Activated CD4-positive, CD25-positive, alpha-beta regulatory T cell (primary cell): Measurements from ENCODE around the gene ANKHD1.
"Not testable (repeated sequence)": the region's sequence is repeated elsewhere in the genome, so short reads cannot be mapped to it uniquely, and the experiment has no call there.

Experiments
- DNase-seq, 4 experiments: peaks; one replicate each; lab custom pipeline; 2025; lab: John Stamatoyannopoulos, UW

The ANKHD1 gene

GRCh38 chr5:140565024-140565779 is 163.6 kb downstream of the ANKHD1 start:
- no peak for DNase-seq

DNA sequence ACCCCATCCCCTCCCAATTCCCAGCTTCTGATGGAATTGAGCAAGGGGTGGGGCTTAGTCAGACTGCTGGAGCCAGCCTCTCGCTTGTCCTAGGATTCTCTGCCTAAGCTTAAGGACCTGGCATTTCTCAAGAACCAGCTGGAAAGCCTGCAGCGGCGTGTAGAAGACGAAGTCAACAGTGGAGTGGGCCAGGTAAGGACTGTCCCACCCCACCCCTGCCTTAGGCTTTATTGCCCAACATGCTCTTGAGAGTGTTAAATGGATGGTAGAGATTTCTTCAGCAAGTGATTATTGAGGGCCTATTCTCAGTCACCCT is 164.1 kb downstream of the ANKHD1 start:
- DNase-seq: no peak

DNA sequence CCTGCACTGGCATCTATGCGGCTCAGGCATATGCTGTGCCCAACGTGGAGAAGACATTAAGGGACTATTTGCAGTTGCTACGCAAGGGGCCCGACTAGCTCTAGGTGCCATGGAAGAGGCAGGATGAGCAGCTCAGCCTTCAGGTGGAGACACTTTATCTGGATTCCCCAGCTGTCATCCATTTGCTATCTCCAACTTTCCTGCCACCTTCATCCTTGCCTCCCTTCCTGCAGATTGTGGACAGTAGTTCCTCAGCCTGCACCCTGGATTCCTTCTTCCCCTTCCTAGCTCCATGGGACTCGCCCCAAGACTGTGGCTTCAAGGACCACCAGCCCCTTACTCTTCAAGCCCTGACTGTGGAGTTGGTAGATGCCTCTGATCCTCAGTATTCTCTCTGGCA is 165.0 kb downstream of the ANKHD1 start:
- no peak for DNase-seq

DNA sequence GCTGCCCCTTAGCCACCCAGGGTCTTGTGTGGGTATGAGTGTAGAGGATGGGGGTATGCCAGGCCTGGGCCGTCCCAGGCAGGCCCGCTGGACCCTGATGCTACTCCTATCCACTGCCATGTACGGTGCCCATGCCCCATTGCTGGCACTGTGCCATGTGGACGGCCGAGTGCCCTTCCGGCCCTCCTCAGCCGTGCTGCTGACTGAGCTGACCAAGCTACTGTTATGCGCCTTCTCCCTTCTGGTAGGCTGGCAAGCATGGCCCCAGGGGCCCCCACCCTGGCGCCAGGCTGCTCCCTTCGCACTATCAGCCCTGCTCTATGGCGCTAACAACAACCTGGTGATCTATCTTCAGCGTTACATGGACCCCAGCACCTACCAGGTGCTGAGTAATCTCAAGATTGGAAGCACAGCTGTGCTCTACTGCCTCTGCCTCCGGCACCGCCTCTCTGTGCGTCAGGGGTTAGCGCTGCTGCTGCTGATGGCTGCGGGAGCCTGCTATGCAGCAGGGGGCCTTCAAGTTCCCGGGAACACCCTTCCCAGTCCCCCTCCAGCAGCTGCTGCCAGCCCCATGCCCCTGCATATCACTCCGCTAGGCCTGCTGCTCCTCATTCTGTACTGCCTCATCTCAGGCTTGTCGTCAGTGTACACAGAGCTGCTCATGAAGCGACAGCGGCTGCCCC is 165.6 kb downstream of the ANKHD1 start:
- DNase-seq: no peak

- no peak for DNase-seq
Measured at GRCh38 chr5:140567871-140568270, 166.2 kb downstream of the ANKHD1 start.

DNA sequence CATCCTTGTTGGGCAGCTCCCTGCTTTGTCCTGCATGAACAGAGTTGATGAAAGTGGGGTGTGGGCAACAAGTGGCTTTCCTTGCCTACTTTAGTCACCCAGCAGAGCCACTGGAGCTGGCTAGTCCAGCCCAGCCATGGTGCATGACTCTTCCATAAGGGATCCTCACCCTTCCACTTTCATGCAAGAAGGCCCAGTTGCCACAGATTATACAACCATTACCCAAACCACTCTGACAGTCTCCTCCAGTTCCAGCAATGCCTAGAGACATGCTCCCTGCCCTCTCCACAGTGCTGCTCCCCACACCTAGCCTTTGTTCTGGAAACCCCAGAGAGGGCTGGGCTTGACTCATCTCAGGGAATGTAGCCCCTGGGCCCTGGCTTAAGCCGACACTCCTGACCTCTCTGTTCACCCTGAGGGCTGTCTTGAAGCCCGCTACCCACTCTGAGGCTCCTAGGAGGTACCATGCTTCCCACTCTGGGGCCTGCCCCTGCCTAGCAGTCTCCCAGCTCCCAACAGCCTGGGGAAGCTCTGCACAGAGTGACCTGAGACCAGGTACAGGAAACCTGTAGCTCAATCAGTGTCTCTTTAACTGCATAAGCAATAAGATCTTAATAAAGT is 166.9 kb downstream of the ANKHD1 start:
- no peak for DNase-seq

GRCh38 chr5:140569197-140569596 is 167.6 kb downstream of the ANKHD1 start:
- no peak for DNase-seq

GRCh38 chr5:140570058-140570457 is 168.4 kb downstream of the ANKHD1 start:
- DNase-seq: no peak

DNA sequence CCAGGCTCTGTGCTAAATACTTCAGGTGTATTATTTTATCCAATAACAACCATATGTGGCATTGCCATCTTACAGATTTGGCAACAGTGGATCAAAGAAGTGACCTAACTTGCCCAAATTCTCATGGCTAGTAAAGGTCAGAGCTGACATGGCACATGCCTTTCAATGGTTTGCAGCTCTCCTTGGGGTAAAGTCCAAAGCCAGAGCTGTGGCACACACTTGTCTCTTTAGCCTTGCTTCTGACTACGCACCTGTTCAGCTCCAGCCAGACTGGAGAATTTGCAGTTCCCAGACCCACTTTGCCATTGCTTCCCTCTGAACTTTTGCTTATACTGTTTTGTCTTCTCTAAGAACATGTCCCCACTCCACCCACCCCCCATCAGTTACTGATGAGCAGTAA is 168.9 kb downstream of the ANKHD1 start:
- no peak for DNase-seq

GRCh38 chr5:140571105-140571504 is 169.5 kb downstream of the ANKHD1 start:
- no peak for DNase-seq

DNA sequence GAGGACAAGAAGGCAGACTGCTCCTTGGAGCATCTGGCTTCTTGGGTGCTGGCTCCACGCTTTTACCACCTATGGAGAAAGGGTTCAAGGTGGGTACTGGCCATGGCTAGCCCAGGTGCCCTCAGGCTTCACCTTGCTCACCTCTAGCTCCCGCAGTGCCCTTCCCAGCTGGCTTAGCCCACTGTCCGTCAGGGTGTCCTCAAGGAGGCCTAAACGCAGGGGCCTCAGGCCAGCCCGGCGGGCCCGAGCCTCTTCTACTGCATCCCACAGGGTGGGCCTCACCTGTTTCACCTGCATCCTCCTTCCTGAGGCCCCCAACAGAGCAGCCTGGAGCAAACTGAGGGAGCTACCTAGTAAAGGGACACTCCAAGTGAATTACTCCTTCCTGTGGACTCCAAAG is 172.1 kb downstream of the ANKHD1 start:
- DNase-seq: no peak

DNA sequence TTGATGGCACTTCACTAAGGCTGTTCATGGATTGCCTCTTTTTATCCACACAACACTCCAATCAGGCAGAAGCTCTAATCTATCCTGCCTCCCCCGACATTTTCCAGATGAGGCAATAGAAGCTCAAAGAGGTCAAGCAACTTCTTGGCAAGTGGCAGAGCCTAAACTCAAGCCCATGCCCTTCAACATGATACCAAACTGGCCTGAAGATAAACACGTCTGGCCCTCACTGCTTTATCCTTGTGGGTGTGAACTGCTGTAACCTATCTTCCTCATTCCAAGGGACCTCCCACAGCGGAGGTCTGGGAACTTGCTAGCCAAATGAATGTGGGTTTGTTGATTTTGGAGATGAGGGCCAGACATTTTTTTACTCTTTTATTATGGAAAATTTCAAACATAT is 172.5 kb downstream of the ANKHD1 start:
- DNase-seq: no peak

- DNase-seq: no peak
Measured at GRCh38 chr5:140575309-140575708, 173.7 kb downstream of the ANKHD1 start.

GRCh38 chr5:140576776-140577201 is 175.2 kb downstream of the ANKHD1 start:
- DNase-seq: no peak

DNA sequence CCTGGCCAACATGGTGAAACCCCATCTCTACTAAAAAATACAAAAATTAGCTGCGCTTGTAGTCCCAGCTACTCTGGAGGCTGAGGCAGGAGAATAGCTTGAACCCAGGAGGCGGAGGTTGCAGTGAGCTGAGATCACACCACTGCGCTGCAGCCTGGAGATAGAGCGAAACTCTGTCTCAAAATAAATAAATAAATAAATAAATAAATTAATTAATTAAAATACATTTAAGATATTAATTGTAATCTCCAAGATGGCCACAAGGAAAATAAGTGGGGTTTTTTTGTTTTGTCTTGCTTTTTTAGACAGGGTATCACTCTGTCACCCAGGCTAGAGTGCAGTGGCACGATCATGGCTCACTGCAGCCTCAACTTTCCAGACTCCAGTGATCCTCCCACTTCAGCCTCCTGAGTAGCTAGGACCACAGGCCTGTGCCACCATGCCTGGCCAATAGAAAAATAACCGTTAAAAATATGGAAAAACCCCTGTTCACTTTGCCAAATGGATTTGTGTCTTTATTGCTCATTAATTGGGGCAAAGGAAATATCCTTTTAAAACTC is 177.6 kb downstream of the ANKHD1 start:
- DNase-seq: not testable (repeated sequence)

- DNase-seq: no peak
Measured at GRCh38 chr5:140587495-140587894, 185.9 kb downstream of the ANKHD1 start.

- no peak for DNase-seq
Measured at GRCh38 chr5:140588311-140589070, 186.9 kb downstream of the ANKHD1 start.
